ENCODE data around the gene DTX1.
"Not testable (repeated sequence)": the region's sequence is repeated elsewhere in the genome, so short reads cannot be mapped to it uniquely, and the experiment has no call there.

DTX1 gene

DNA sequence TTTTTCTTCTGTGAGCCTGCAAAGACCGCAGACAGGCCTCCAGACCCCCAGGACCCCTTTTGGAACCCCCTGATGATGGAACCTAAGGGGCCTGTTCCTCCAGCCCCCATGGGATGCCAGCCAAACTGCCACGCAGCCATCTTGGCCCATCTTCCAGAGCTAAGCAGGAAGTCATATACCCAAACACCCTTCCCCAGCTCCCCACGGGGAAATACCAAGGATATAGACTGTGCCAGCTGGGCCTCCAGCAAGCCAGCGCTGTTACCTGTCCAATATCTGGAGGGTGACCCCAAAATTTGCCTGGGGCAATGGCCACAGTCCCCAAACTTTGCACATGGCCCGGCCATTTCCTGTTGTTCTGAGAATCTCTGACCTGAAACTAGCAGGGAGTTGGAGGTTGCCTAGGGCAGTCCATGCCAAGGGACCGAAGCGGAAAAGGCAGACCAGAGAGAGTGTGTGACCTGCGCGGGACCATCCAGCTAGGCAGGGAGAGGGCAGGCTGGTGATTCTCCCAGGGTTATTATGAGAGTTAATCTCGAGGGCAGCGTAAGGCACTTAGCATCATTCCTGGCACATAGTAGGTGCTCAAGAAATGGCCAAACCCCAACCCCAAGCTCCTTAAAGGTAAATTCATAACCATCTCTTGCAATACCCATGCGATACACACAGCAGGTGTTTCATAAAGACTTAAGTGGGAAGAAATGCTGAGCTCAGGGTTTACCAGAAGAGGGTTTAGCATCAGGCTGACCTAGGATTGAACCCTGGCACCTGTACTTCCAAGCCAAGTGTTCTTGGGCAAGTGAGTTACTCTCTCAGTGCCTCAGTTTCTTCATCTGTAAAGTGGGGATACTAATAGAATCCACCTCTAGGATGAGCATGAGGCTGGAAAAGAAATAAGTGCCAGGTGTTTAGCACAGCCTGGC, 81.6 kb downstream of the DTX1 start:
- no peak for DNase-seq

DNA sequence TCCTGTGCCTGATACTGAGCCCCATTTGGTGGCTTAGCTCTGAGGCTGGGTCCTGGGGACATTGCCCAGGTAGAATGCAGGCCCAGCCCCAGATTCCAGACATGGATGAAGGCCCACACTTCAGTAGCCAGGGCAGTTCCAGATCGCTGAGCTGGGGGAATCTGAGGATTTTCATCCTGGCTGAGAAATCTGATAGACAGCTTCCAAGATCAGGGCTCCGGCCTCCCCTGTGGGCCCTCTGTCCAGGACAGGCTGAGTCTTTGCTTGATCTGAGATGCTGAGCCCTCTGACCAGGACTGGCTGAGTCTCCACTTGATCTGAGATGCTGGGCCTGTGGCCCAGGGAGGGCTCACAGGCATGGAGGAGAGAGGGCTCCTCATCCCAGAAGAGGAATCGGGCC, 82.3 kb downstream of the DTX1 start:
- no peak for DNase-seq

DNA sequence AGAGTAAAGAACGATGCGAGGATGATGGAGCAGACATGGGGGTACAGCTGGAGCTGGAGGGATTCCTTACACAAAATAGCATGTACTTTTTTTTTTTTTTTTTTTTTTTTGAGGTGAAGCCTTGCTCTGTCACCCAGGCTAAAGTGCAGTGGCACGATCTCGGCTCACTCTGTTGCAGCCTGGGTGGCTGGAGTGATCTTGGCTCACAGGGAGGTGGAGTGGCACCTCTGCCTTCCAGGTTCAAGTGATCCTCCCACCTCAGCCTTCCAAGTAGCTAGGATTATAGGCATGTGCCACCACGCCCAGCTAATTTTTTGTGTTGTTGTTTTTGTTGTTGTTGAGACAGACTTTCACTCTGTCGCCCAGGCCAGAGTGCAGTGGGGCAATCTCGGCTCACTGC, 84.2 kb downstream of the DTX1 start:
- no peak for DNase-seq

DNA sequence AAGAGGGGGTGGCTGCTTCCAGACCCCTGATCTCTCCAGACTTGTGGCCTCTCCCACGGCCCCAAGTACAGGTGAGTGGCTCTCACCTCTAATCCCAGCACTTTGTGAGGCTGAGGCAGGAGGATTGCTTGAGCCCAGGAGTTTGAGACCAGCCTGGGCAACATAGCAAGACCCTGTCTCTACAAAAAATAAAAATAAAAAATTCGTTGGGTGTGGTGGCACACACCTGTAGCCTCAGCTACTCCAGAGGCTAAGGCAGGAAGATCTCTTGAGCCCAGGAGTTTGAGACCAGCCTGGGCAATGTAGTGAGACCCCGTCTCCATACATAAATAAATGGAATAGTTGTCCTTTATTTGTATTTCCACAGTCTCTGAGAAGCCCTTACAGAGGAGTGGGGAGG, 85.2 kb downstream of the DTX1 start:
- DNase-seq = not testable (repeated sequence)

DNA sequence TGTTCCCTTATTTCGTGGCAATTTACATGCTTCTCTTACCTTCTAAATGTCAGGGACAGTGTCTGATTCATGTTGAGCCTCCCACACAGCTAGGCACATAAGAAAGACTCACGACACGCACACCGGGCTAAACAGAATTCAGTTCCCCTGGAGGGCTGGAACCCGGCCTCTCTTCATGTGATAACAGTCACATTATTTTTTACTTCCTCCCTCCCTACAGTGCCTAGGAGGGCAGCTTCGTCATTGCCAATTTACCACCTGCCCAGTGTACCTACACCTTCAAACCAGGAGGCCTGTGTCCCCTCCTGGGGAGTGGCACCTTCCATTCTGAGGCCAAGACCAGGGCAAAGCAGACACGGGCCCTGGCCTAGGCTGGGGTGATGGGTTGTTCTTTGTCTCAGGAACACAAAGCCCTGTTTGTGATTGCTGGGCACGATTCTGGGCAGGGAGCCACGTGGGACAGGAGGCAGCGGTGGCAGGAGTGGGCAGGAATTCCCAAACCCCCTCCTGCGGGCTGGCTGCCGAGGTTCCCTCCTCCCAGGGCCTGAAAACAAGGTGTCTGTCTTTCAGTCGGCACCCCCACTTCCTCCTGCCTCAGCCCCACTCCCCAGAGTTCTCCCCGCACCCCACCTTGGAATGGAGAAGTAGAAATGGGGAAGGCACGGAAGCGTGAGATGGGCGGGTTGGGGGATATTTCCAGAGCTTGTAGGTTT, 85.8 kb downstream of the DTX1 start:
- no peak for DNase-seq

DNA sequence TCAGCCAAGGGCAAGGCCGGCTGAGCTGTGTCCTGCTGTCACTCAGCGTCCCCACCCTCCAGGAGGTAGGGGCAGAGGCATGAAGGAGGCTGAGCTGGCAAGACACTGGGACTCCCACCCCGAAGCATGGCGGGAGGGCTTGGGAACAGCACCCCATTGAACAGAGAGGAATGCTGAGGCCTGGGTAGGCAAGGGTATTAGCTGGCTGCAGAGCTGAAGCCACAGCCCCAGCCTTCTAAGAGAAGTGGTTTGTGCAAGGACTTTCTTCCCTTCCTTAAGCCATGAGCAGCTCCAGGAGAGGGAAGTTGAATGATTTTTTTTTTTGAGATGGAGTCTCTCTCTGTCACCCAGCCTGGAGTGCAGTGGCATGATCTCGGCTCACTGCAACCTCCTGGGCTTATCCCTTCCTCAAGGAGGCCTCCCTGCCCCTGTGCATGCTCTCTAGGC, 86.4 kb downstream of the DTX1 start:
- DNase-seq = no peak

DNA sequence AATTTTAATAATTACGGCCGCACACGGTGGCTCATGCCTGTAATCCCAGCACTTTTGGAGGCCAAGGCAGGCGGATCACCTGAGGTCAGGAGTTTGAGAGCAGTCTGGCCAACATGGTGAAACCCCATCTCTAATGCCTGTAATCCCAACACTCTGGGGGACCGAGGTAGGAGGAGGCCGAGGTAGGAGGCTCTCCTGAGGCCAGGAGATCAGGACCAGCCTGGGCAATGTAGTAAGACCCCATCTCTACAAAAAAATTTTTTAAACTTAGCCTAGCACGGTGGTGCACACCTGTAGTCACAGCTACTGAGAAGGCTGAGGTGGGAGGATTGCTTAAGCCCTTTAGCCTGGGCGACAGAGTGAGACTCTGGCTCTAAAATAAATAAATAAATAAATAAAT, 87.4 kb downstream of the DTX1 start:
- no peak for DNase-seq

DNA sequence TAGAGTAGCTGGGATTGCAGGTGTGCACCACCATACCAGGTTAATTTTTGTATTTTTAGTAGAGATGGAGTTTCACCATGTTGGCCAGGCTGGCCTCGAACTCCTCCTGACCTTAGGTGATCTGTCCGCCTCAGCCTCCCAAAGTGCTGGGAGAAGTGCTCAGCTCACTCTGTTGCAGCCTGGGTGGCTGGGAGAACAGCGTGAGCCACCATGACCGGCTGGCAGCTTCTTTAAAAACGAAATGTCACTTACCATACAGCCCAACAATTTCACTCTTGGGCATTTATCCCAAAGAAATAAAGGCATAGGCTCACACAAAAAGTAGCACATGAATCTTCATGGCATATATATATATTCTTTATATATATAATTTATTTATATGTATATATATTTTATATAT, 88.3 kb downstream of the DTX1 start:
- DNase-seq = no peak

DNA sequence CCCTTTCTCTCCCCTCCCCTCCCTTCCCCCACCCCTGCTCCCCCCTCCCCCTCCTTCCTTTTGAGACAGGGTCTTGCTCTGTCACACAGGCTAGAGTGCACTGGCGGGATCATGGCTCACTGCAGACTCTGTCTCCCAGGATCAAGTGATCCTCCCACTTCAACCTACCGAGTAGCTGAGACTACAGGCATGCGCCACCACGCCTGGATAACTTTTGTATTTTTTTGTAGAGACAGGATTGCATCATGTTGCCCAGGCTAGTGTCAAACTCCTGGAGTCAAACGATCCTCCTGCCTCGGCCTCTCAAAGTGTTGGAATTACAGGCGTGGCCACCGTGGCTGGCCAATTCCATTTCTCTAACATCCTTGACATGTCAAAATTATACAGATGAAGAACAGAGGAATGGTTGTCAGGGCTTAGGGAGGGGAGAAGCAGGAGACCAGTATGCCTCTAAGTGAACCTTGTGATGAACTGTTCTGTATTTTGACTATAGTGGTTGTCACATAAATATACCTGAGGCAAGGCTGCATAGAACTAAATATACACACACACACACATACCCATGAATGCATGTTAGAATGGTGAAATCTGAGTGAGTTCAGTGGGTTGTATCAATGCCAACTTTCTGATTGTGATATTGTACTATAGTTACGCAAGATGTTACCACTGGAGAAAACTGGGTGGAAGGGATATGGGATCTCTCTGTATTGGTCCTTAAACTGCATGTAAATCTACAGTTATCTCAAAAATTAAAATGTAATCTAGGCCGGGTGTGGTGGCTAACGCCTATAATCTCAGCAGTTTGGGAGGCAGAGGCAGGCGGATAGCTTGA, 89.4 kb downstream of the DTX1 start:
- no peak for DNase-seq

DNA sequence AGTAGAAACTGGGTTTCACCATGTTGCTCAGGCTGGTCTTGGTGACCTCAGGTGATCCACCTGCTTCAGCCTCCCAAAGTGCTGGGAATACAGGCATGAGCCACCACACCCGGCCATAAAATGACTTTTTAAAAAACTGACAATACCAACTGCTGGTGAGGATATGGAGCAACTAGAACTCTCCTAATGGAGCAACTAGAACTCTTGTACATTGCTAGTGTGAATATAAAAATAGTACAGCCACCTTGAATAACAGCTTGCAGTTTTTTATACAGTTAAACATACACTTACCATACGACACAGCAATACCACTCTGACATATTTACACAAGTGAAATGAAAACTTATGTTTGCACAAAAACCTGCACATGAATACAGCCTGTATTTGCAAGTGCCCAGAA, 90.5 kb downstream of the DTX1 start:
- no peak for DNase-seq
